ENCODE results near the gene ACTL8.
A peak's percentile ranks its signal among the peaks of the same experiment; 100 is the strongest.

The ACTL8 gene

GRCh38 chr1:17795081-17795809 lies 40.1 kb downstream of the ACTL8 start:
- H3K4me3 ChIP-seq (ENCODE audit: low read length): peak overlapping the region; percentile 45
- peaks cover 6% of the 10 kb centered on the region; the same call in 1 of the 2 replicates for H3K27me3 ChIP-seq (ENCODE audit: control insufficient read depth, low read length)
- peaks cover 29% of the 10 kb centered on the region for H3K4me1 ChIP-seq (ENCODE audit: control insufficient read depth, low read length)
- no peaks in the 10 kb centered on the region for H3K79me2 ChIP-seq (ENCODE audit: control insufficient read depth, low read length)
- no peaks in the 10 kb centered on the region for H4K20me1 ChIP-seq (ENCODE audit: control insufficient read depth, insufficient read depth, low read depth, low read length)
- H3K9me2 ChIP-seq (replicated peaks; ENCODE audit: control insufficient read depth, low read length): no peaks in the 10 kb centered on the region
- H3K9me3 ChIP-seq (ENCODE audit: control insufficient read depth, insufficient read depth, low read length): peaks cover 3% of the 10 kb centered on the region; the same call in 1 of the 2 replicates
- TF ChIP-seq EZH2phosphoT487 (IDR thresholded peaks at IDR 0.05; ENCODE audit: borderline replicate concordance, low read length) (no peak), CTCF (IDR thresholded peaks at IDR 0.05; ENCODE audit: low read depth, low read length, poor library complexity, severe bottlenecking) (no peak)
- 0 out of 2 replicates have a peak, but pooled peaks cover 5% of the 10 kb centered on the region for H3F3A ChIP-seq (ENCODE audit: control insufficient read depth, insufficient read depth)
- H3K4me2 ChIP-seq (ENCODE audit: low read length): peak overlapping the region; percentile 67
- H3K36me3 ChIP-seq (ENCODE audit: control insufficient read depth, low read length): no peaks in the 10 kb centered on the region
- peak overlapping the region; percentile 65 for H3K27ac ChIP-seq (ENCODE audit: low read depth, low read length)

GRCh38 chr1:17795836-17796645 lies 40.9 kb downstream of the ACTL8 start:
- Histone ChIP-seq H3K9me3 (ENCODE audit: control insufficient read depth, insufficient read depth, low read length) (no peaks in the 10 kb centered on the region), H4K20me1 (ENCODE audit: control insufficient read depth, insufficient read depth, low read depth, low read length) (no peaks in the 10 kb centered on the region), H3K4me1 (ENCODE audit: control insufficient read depth, low read length) (peaks cover 29% of the 10 kb centered on the region), H3K4me3 (ENCODE audit: low read length) (peak overlapping the region; percentile 45), H3K27ac (ENCODE audit: low read depth, low read length) (peak overlapping the region; percentile 65), H3K9me2 (replicated peaks; ENCODE audit: control insufficient read depth, low read length) (no peaks in the 10 kb centered on the region), H3K79me2 (ENCODE audit: control insufficient read depth, low read length) (no peaks in the 10 kb centered on the region), H3K4me2 (ENCODE audit: low read length) (peak overlapping the region; percentile 67), H3K36me3 (ENCODE audit: control insufficient read depth, low read length) (no peaks in the 10 kb centered on the region), H3K27me3 (ENCODE audit: control insufficient read depth, low read length) (peaks cover 6% of the 10 kb centered on the region; the same call in 1 of the 2 replicates), H3F3A (ENCODE audit: control insufficient read depth, insufficient read depth) (0 out of 2 replicates have a peak, but pooled peaks cover 5% of the 10 kb centered on the region)
- no peak for TF ChIP-seq CTCF (IDR thresholded peaks at IDR 0.05; ENCODE audit: low read depth, low read length, poor library complexity, severe bottlenecking)
- no peak for TF ChIP-seq EZH2phosphoT487 (IDR thresholded peaks at IDR 0.05; ENCODE audit: borderline replicate concordance, low read length)

GRCh38 chr1:17797478-17797877 lies 42.3 kb downstream of the ACTL8 start:
- Histone ChIP-seq H3K4me1 (ENCODE audit: control insufficient read depth, low read length) (peaks cover 29% of the 10 kb centered on the region), H3K4me2 (ENCODE audit: low read length) (no peak overlapping the region)

More at GRCh38 chr1:17797478-17797877, 42.3 kb downstream of the ACTL8 start:
- no peaks in the 10 kb centered on the region for H3K9me2 ChIP-seq (replicated peaks; ENCODE audit: control insufficient read depth, low read length)
- no peak overlapping the region for H3K27ac ChIP-seq (ENCODE audit: low read depth, low read length)
- H3F3A ChIP-seq (ENCODE audit: control insufficient read depth, insufficient read depth): 0 out of 2 replicates have a peak, but pooled peaks cover 5% of the 10 kb centered on the region
- H3K9me3 ChIP-seq (ENCODE audit: control insufficient read depth, insufficient read depth, low read length): no peaks in the 10 kb centered on the region
- no peaks in the 10 kb centered on the region for H4K20me1 ChIP-seq (ENCODE audit: control insufficient read depth, insufficient read depth, low read depth, low read length)
- H3K27me3 ChIP-seq (ENCODE audit: control insufficient read depth, low read length): peaks cover 6% of the 10 kb centered on the region; the same call in 1 of the 2 replicates
- TF ChIP-seq CTCF (IDR thresholded peaks at IDR 0.05; ENCODE audit: low read depth, low read length, poor library complexity, severe bottlenecking) (no peak), EZH2phosphoT487 (IDR thresholded peaks at IDR 0.05; ENCODE audit: borderline replicate concordance, low read length) (no peak)
- H3K4me3 ChIP-seq (ENCODE audit: low read length): no peak overlapping the region
- no peaks in the 10 kb centered on the region for H3K79me2 ChIP-seq (ENCODE audit: control insufficient read depth, low read length)
- H3K36me3 ChIP-seq (ENCODE audit: control insufficient read depth, low read length): no peaks in the 10 kb centered on the region
